Stimulated activated naive B cell treated with anti-CD40 and anti-IgM and Interleukin-4, amounts not matched to agents 10 μg/mL and 1 μg/mL and 100 μg/mL, for 72 hours (primary cell): ENCODE data around the gene DIAPH3.

Experiments
- ATAC-seq, 2 donors: fragments of 150-1000 bp; cut with Tn5 transposase; replicated peaks; 2 replicates each; pipeline ENCODE4 v1.10.0; 2021; ENCODE audit warnings: moderate library complexity in 1 of 2
- DNase-seq: peaks from one replicate; pipeline ENCODE4 v3.0.0; 2021
- H3K27ac Mint-ChIP-seq: one replicate; pipeline ENCODE4 v1.8.0; 2022; ENCODE audit warnings: mild to moderate bottlenecking, mixed read lengths
- H3K27me3 Mint-ChIP-seq, 2 donors: one replicate each; pipeline ENCODE4 v1.8.0; 2022; ENCODE audit warnings: mixed read lengths in 2 of 2
- H3K36me3 Mint-ChIP-seq, 2 donors: one replicate each; pipeline ENCODE4 v1.8.0; 2022; ENCODE audit warnings: mixed read lengths in 2 of 2, mild to moderate bottlenecking in 1 of 2
- H3K4me1 Mint-ChIP-seq, 2 donors: one replicate each; pipeline ENCODE4 v1.8.0; 2022; ENCODE audit warnings: mixed read lengths in 2 of 2, mild to moderate bottlenecking in 1 of 2
- H3K4me3 Mint-ChIP-seq, 2 donors: one replicate each; pipeline ENCODE4 v1.8.0; 2022; ENCODE audit warnings: mild to moderate bottlenecking in 2 of 2, mixed read lengths in 2 of 2, moderate library complexity in 1 of 2
- H3K9me3 Mint-ChIP-seq, 2 donors: one replicate each; pipeline ENCODE4 v1.8.0; 2022; ENCODE audit warnings: mixed read lengths in 2 of 2, mild to moderate bottlenecking in 1 of 2

The DIAPH3 gene

DNA sequence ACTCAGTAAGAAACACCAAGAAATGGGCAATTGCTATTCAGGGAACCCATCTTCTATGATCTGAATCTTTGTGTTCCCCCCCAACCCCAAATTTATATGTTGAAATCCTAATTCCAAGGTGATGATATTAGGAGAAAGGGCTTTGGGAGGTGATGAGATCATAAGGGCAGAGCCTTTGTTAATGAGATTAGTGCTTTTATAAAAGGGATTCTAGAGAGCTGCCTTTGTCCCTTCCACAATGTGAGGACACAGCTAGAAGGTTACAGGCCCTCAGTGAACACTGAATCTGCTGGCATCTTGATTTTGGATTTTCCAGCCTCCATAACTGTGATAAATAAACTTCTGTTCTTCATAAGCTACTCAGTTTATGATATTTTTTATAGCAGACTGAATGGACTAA is 376.0 kb downstream of the DIAPH3 start:
- H3K27me3 Mint-ChIP-seq, result no peaks in the 10 kb centered on the region
- H3K36me3 Mint-ChIP-seq, result no peaks in the 10 kb centered on the region
- H3K4me3 Mint-ChIP-seq, result no peak overlapping the region
- no peaks in the 10 kb centered on the region for H3K4me1 Mint-ChIP-seq
- no peak overlapping the region for H3K27ac Mint-ChIP-seq
- ATAC-seq (no peak), DNase-seq (no peak)
- H3K9me3 Mint-ChIP-seq, result no peaks in the 10 kb centered on the region

DNA sequence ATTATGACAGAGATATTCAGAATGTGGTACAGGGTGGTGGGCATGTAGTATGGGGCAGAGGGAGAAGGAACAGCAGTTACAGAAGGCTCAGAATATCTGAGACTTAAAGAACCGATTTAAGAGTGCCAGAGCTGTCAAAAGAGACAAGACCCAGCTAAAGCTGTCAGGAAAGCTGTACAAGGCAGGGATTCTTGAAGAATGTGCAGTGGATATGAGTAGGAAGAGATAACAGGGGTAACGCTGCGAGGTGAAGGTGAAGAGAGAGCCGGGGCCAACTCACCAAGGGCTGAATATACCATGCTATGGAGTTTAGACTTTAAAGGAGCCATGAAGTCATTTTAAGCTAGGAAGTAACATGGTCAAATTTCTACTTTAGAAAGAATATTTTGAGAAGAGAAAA is 381.0 kb downstream of the DIAPH3 start:
- DNase-seq (no peak), ATAC-seq (no peak)
- H3K9me3 Mint-ChIP-seq, result no peaks in the 10 kb centered on the region
- H3K27me3 Mint-ChIP-seq, result no peaks in the 10 kb centered on the region
- no peaks in the 10 kb centered on the region for H3K4me1 Mint-ChIP-seq
- no peak overlapping the region for H3K4me3 Mint-ChIP-seq
- no peak overlapping the region for H3K27ac Mint-ChIP-seq
- H3K36me3 Mint-ChIP-seq, result no peaks in the 10 kb centered on the region

DNA sequence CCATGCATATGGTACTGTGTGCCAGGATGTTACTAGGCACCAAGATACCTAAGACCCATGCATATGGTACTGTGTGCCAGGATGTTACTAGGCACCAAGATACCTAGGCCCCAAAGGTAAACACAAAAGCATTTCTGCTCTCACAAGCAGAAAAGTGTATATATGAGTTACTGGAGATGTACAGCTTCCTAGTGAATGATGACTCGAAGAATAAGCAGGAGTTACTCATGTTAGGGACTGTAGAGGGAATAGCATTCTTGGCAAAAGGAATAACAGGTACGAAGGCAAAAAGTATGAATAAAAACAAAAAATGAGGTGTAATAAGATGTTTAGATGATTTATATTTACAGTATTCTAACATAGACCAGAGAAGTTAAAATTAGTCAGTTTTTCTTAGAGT is 383.7 kb downstream of the DIAPH3 start:
- Mint-ChIP-seq H3K27me3 (no peaks in the 10 kb centered on the region), H3K36me3 (no peaks in the 10 kb centered on the region), H3K4me3 (no peak overlapping the region), H3K9me3 (no peaks in the 10 kb centered on the region), H3K27ac (no peak overlapping the region), H3K4me1 (no peaks in the 10 kb centered on the region)
- DNase-seq (no peak), ATAC-seq (no peak)

DNA sequence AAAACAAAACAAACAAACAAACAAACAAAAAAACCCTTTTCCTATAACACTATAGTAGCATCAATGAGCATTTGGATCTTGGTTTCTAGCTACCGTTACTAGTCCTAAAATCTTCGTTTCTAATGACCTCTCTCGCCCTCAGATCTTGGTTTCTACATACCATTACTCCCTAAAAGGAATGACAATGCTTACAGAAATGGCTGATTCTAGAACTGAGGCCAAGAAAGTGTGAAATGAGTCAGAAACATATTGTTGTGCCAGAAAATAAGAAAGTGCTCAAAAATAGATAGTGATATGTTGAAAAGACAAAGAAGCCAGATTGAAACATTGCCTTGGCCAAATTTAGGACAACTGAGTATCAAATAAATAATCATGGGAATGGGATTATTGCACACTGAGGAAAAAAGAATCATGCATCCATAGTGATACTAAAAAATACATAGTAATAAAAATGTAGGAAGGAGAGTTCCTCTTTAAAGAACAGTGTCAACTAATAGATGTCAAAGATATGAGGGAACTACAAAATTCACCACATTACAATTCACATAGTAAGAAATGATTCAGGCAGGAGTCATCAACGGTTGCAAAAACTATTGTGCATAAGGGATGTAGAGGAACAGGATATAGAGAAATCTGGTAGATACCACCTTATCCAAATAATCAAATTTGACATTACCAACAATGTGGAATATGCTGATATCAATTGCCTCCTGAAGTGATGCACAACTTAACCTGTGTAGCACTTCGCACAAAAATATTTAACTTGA is 386.6 kb downstream of the DIAPH3 start:
- no peak overlapping the region for H3K27ac Mint-ChIP-seq
- DNase-seq (no peak), ATAC-seq (no peak)
- no peaks in the 10 kb centered on the region for H3K9me3 Mint-ChIP-seq
- no peaks in the 10 kb centered on the region for H3K27me3 Mint-ChIP-seq
- no peaks in the 10 kb centered on the region for H3K4me1 Mint-ChIP-seq
- H3K4me3 Mint-ChIP-seq, result no peak overlapping the region
- no peaks in the 10 kb centered on the region for H3K36me3 Mint-ChIP-seq

DNA sequence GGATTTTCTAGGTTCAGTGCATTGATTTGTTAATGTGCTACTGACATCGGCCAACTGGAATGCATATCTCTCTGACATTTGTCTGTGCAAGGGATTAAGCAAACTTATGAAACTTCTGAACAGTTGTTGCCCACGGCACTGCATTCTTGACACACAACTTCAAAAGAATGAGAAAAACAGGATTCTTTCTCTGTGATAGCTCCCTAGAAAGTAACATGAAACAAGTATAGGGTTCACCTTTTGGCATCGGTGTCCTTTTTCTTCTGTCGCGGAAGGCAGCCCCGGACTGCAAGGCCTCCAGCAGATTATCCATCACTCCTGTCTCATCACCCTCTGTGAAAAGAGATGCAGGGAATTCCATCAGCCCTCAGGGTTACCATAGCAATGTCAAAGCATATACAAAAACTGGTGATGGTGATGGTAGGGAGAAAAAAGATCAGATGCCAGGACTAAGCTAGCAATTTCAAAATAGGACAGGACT is 389.2 kb downstream of the DIAPH3 start:
- Mint-ChIP-seq H3K9me3 (no peaks in the 10 kb centered on the region), H3K27me3 (no peaks in the 10 kb centered on the region), H3K4me3 (no peak overlapping the region), H3K36me3 (no peaks in the 10 kb centered on the region), H3K4me1 (no peaks in the 10 kb centered on the region), H3K27ac (no peak overlapping the region)
- ATAC-seq (no peak), DNase-seq (no peak)

DNA sequence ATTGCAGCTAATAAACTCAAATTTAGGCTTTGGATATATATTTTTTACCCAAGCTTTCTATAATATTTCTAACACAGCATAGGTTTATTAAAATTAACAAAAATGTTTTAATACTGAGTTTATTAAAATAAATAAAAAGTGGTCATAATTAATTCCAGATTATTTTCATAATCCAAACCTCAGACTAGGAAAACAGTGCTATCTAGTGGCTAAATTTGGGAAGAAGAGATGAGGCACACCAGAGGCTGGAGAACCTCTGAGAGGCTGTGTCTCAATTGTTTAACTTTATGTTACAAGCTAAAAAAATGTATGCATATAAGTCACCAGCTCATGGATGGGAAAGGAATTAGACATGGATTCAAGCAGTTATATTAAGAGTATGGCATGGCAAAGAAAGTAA is 392.5 kb downstream of the DIAPH3 start:
- no peaks in the 10 kb centered on the region for H3K36me3 Mint-ChIP-seq
- no peaks in the 10 kb centered on the region for H3K4me1 Mint-ChIP-seq
- no peak for DNase-seq
- H3K27ac Mint-ChIP-seq, result no peak overlapping the region
- H3K27me3 Mint-ChIP-seq, result no peaks in the 10 kb centered on the region
- H3K4me3 Mint-ChIP-seq, result no peak overlapping the region
- ATAC-seq, result no peak
- H3K9me3 Mint-ChIP-seq, result no peaks in the 10 kb centered on the region

DNA sequence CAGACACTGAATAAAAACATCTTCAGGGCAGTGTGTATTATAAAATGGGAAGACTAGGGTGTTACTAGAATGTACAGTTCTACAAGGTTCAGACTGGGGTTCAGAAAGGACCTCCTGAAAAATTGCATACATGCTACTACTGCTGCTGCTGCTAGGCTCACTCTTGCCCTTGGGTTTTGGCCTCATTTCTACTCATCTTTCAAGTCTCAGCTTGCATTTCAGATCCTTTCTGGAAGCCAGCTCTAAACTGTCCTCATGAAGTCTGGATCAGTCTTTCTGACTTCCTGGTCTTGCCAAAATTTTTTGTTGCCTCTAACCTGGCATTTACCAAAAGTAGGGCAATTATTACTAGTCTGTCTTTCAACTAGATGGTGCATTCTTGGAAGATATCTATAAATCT is 393.3 kb downstream of the DIAPH3 start:
- H3K9me3 Mint-ChIP-seq, result no peaks in the 10 kb centered on the region
- no peak for ATAC-seq
- no peaks in the 10 kb centered on the region for H3K4me1 Mint-ChIP-seq
- H3K4me3 Mint-ChIP-seq, result no peak overlapping the region
- DNase-seq, result no peak
- no peaks in the 10 kb centered on the region for H3K36me3 Mint-ChIP-seq
- H3K27ac Mint-ChIP-seq, result no peak overlapping the region
- H3K27me3 Mint-ChIP-seq, result no peaks in the 10 kb centered on the region

DNA sequence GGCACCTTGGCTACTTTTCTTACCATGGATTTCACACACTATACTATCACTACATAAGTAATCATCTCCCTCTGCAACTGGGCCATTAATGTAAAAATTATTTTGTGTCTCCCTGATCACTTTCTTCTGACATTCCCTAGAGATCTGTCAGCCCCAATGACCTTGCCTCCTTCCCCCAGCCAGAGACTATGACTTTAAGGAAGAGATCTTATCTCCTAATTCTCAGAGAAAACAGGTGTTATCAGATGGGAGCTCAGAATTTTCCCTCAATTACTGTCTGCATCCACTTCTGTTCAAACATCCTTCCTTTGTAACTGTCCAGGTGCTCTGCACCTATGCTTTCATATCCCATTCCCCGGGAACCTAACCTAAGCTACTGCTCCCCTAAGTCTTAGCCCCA is 397.5 kb downstream of the DIAPH3 start:
- ATAC-seq (no peak), DNase-seq (no peak)
- Mint-ChIP-seq H3K4me3 (no peak overlapping the region), H3K27ac (no peak overlapping the region), H3K4me1 (no peaks in the 10 kb centered on the region), H3K36me3 (no peaks in the 10 kb centered on the region), H3K27me3 (no peaks in the 10 kb centered on the region), H3K9me3 (no peaks in the 10 kb centered on the region)

DNA sequence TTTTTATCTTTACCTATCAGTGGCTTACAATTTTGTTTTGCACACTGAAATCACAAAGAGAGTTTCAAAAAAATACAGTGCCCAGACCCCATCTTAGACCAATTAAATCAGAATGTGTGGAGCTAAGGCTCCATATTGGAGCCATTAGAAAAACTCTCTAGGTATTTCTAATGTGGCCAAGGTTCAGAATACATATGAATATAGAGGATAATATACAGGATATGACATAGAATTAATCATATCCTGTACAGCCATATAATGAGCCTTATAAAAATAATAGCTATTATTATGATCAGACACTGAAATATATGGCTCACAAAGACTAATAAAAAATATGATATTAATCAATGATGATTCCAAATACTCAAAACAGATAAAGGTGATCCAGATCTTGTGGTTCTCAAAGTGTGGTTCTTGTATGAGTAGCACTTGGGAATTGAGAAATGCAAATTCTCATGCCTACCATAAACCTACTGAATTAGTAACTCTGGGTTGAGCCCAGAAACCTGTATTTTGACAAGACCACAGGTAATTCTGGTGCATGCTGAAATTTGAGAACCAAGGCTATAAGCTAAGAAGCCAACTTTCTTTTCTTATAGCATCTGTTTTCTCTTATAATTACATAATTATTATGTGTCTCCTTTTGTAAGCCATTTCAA is 408.0 kb downstream of the DIAPH3 start:
- H3K27ac Mint-ChIP-seq, result no peak overlapping the region
- no peak for ATAC-seq
- no peaks in the 10 kb centered on the region for H3K27me3 Mint-ChIP-seq
- H3K4me3 Mint-ChIP-seq, result no peak overlapping the region
- no peaks in the 10 kb centered on the region for H3K9me3 Mint-ChIP-seq
- no peak for DNase-seq
- no peaks in the 10 kb centered on the region for H3K36me3 Mint-ChIP-seq
- H3K4me1 Mint-ChIP-seq, result no peaks in the 10 kb centered on the region

DNA sequence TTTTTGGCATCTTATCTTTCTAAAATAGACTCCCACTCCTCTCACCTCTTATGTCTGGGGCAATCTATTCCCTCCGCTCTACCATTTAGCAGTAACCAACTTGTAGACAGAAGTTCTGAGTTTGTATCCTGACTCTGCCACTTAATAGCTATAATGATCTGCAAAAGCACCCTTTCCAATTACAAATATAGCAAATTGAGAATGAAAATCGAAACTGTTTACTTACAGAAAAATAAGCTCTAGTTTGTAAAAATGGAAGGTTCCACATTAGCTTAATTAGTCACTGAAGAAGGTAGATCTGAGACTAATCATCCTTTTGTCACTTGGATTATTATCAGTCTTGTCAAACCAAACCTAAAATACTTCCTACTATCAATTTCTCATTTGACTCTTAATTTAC is 409.3 kb downstream of the DIAPH3 start:
- Mint-ChIP-seq H3K4me3 (no peak overlapping the region), H3K9me3 (no peaks in the 10 kb centered on the region), H3K36me3 (no peaks in the 10 kb centered on the region), H3K4me1 (no peaks in the 10 kb centered on the region), H3K27ac (no peak overlapping the region), H3K27me3 (no peaks in the 10 kb centered on the region)
- no peak for DNase-seq
- ATAC-seq, result no peak

DNA sequence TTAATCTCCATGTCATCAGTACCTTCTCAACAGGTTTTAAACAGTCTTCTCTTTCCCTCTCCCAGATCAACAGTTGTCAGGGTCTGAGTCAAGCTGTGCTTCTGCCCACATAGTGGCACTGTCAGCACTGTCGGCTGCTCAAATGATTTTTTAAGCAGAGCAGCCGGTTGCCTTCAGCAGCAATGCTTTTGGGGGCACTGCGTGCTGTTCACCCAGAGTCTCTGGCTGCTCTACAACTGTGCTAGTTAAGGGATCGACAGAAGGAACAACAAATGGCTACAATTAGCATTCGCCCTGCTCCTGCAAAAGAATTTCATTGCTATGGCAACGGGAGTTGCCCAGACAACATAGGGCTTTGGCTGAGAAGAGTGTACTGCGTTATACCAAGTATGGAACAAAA is 412.9 kb downstream of the DIAPH3 start:
- H3K36me3 Mint-ChIP-seq, result no peaks in the 10 kb centered on the region
- DNase-seq (no peak), ATAC-seq (no peak)
- no peak overlapping the region for H3K27ac Mint-ChIP-seq
- no peaks in the 10 kb centered on the region for H3K4me1 Mint-ChIP-seq
- H3K27me3 Mint-ChIP-seq, result no peaks in the 10 kb centered on the region
- no peak overlapping the region for H3K4me3 Mint-ChIP-seq
- no peaks in the 10 kb centered on the region for H3K9me3 Mint-ChIP-seq

DNA sequence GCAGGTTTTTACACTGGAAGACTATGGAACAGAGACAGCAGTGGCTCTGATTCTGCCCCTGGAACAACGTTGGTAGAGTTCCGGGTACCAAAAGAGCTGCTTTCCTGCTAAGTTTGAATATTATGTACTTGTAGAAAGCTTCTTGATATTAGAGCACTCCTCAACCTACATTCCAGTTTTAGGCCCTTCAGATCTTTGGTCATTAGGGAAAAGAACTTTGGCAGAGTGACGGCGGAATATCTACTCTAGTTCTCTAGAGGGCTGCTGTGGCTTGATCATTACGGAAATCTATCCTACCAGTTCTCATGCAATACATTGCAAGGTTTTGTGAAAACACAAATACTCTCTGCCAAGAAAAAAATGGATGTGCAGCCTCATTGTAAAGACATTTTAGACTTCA is 415.7 kb downstream of the DIAPH3 start:
- H3K36me3 Mint-ChIP-seq, result no peaks in the 10 kb centered on the region
- no peak overlapping the region for H3K27ac Mint-ChIP-seq
- no peak for ATAC-seq
- no peak for DNase-seq
- no peaks in the 10 kb centered on the region for H3K27me3 Mint-ChIP-seq
- no peaks in the 10 kb centered on the region for H3K4me1 Mint-ChIP-seq
- no peak overlapping the region for H3K4me3 Mint-ChIP-seq
- no peaks in the 10 kb centered on the region for H3K9me3 Mint-ChIP-seq

DNA sequence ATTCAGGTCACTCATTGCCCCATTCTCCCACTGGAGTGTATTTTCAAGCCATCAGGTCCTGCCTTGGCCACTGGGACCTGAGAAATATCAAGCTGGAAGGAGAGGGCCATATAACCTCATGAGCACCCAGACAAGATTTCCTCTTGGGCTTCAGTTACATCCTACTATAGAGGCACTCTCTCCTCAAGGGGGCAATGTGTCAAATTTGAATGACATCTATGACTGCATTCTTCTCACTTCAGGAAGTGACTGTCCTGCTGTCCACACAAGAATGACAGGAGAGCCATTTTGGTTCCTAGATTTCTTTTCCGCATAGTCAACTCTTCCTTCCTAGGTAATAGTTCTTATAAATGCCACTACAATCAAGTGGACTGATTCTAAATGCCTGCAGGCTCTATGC is 416.2 kb downstream of the DIAPH3 start:
- peak; percentile 33 to 41 for ATAC-seq

DNA sequence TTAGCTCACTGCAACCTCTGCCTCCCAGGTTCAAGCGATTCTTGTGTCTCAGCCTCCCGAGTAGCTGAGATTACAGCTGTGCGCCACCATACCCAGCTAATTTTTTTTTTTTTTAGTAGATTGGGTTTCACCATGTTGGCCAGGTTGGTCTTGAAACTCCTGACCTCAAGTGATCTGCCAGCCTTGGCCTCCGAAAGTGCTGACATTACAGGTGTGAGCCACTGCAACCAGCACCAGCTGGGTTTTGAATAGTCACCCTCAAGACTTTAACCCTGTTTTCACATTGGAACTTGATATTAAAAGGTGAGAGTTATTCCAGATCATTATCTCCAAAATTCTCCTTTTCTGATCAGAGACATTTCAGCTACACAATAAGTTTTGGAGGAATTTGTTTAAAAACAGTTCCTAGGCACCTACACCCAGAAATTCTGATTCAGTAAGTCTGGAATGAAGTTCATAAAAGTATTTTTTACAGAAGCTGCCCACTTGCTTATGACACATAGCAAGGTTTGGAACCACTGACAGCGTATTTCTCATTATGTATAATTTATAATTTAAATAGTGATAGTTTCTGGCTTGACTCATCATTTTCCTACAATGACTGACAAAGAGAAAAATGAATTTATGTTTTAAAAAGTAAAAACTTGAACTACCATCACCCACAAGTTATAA is 417.3 kb downstream of the DIAPH3 start:
- DNase-seq, result no peak
- H3K27me3 Mint-ChIP-seq, result no peaks in the 10 kb centered on the region
- no peak overlapping the region for H3K27ac Mint-ChIP-seq
- no peak overlapping the region for H3K4me3 Mint-ChIP-seq
- H3K36me3 Mint-ChIP-seq, result no peaks in the 10 kb centered on the region
- H3K4me1 Mint-ChIP-seq, result no peaks in the 10 kb centered on the region
- no peaks in the 10 kb centered on the region for H3K9me3 Mint-ChIP-seq
- ATAC-seq, result no peak

More for the DNA sequence above, 416.2 kb downstream of the DIAPH3 start:
- Mint-ChIP-seq H3K27me3 (no peaks in the 10 kb centered on the region), H3K4me3 (no peak overlapping the region), H3K9me3 (no peaks in the 10 kb centered on the region), H3K27ac (no peak overlapping the region), H3K4me1 (no peaks in the 10 kb centered on the region), H3K36me3 (no peaks in the 10 kb centered on the region)
- DNase-seq, result no peak

DNA sequence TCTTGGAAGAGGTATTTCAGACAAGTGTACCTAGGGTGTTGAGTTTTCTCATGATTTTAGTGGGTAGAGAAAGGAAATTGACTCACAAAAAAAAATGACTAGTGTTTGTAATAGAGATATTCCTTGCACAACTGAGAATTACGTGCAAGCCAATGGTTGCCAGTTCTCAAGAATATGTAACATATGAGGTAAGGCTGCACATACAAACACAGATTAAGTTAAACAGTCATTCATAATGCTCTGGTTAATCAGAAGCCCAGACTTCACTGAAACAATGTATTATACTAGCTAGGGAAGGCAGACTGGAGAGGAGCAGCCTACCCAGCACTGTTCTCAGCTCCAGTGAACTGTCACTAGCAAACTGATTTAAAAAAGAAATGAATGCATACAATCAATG is 418.3 kb downstream of the DIAPH3 start:
- H3K9me3 Mint-ChIP-seq, result no peaks in the 10 kb centered on the region
- H3K4me3 Mint-ChIP-seq, result no peak overlapping the region
- H3K27me3 Mint-ChIP-seq, result no peaks in the 10 kb centered on the region
- ATAC-seq, result no peak
- no peaks in the 10 kb centered on the region for H3K36me3 Mint-ChIP-seq
- H3K27ac Mint-ChIP-seq, result no peak overlapping the region
- no peak for DNase-seq
- H3K4me1 Mint-ChIP-seq, result no peaks in the 10 kb centered on the region
